H9 (cell line): ENCODE data around the gene PAK6. TPM values are rescaled to one million over a fixed set of nuclear protein-coding genes. Genes with fewer than 3 reads are reported as not detected.

Source experiments
- DNase-seq: peaks from one replicate; pipeline ENCODE4 v3.0.0-alpha.2; 2017
- H2AFZ ChIP-seq: one replicate; pipeline ENCODE4 v1.6.1; 2013; ENCODE audit warnings: mild to moderate bottlenecking, low read length, control low read depth, moderate library complexity
- H2AK5ac ChIP-seq: 2 replicates; pipeline ENCODE4 v1.6.1; 2013; ENCODE audit warnings: low read length, control low read depth, mixed read lengths; ENCODE audit not compliant: insufficient read length
- H2BK120ac ChIP-seq: one replicate; pipeline ENCODE4 v1.6.1; 2013; ENCODE audit warnings: low read depth, mild to moderate bottlenecking, low read length, control low read depth, inconsistent platforms; ENCODE audit not compliant: poor library complexity, severe bottlenecking
- H2BK12ac ChIP-seq: 2 replicates; pipeline ENCODE4 v1.6.1; 2013; ENCODE audit warnings: low read length, control low read depth, mixed read lengths, low read depth; ENCODE audit not compliant: insufficient read length
- H2BK15ac ChIP-seq: 2 replicates; pipeline ENCODE4 v1.6.1; 2013; ENCODE audit warnings: low read depth, low read length, control low read depth
- H2BK20ac ChIP-seq: one replicate; pipeline ENCODE4 v1.6.1; 2013; ENCODE audit warnings: low read depth, mild to moderate bottlenecking, low read length, control low read depth, inconsistent platforms; ENCODE audit not compliant: poor library complexity, severe bottlenecking
- H2BK5ac ChIP-seq: 2 replicates; pipeline ENCODE4 v1.6.1; 2013; ENCODE audit warnings: low read length, control low read depth, mixed read lengths; ENCODE audit not compliant: insufficient read length
- H3K14ac ChIP-seq: 2 replicates; pipeline ENCODE4 v1.6.1; 2013; ENCODE audit warnings: low read length, control low read depth; ENCODE audit not compliant: insufficient read depth
- H3K18ac ChIP-seq: 2 replicates; pipeline ENCODE4 v1.6.1; 2013; ENCODE audit warnings: low read depth, mild to moderate bottlenecking, mixed read lengths, low read length, control low read depth; ENCODE audit not compliant: insufficient read length
- H3K23ac ChIP-seq: 2 replicates; pipeline ENCODE4 v1.6.1; 2013; ENCODE audit warnings: low read length, control low read depth, mixed read lengths, low read depth; ENCODE audit not compliant: insufficient read length
- H3K23me2 ChIP-seq: 2 replicates; pipeline ENCODE4 v1.6.1; 2013; ENCODE audit warnings: low read depth, mild to moderate bottlenecking, mixed read lengths, low read length, control low read depth; ENCODE audit not compliant: insufficient read length, poor library complexity, severe bottlenecking
- H3K27ac ChIP-seq: 2 replicates; pipeline ENCODE4 v1.5.1; 2013; ENCODE audit warnings: low read length, control low read depth, mixed read lengths, low read depth; ENCODE audit not compliant: insufficient read length
- H3K27me3 ChIP-seq: 2 replicates; pipeline ENCODE4 v1.6.1; 2013; ENCODE audit warnings: low read length, control low read depth, inconsistent platforms; ENCODE audit not compliant: insufficient read depth
- H3K4ac ChIP-seq: 2 replicates; pipeline ENCODE4 v1.6.1; 2013; ENCODE audit warnings: low read depth, mild to moderate bottlenecking, control low read depth, inconsistent platforms, low read length, moderate library complexity
- H3K4me1 ChIP-seq: 2 replicates; pipeline ENCODE4 v1.6.1; 2013; ENCODE audit warnings: low read length, control low read depth, inconsistent platforms; ENCODE audit not compliant: insufficient read depth
- H3K4me2 ChIP-seq: 2 replicates; pipeline ENCODE4 v1.6.1; 2013; ENCODE audit warnings: low read length, control low read depth, mixed read lengths; ENCODE audit not compliant: insufficient read length, insufficient read depth
- H3K56ac ChIP-seq: 2 replicates; pipeline ENCODE4 v1.6.1; 2013; ENCODE audit warnings: low read depth, mild to moderate bottlenecking, mixed read lengths, low read length, control low read depth; ENCODE audit not compliant: insufficient read length
- H3K79me1 ChIP-seq: 2 replicates; pipeline ENCODE4 v1.6.1; 2013; ENCODE audit warnings: low read depth, mild to moderate bottlenecking, moderate library complexity, low read length, control low read depth, inconsistent platforms; ENCODE audit not compliant: insufficient read depth, poor library complexity, severe bottlenecking
- H3K79me2 ChIP-seq: 2 replicates; pipeline ENCODE4 v1.6.1; 2013; ENCODE audit warnings: low read length, control low read depth, inconsistent platforms; ENCODE audit not compliant: insufficient read depth
- H3K9ac ChIP-seq: 2 replicates; pipeline ENCODE4 v1.6.1; 2013; ENCODE audit warnings: low read length, control low read depth, mixed read lengths; ENCODE audit not compliant: insufficient read length; ENCODE audit errors: extremely low read depth
- H3K9me3 ChIP-seq: one replicate; pipeline ENCODE4 v1.6.1; 2013; ENCODE audit warnings: low read depth, low read length, inconsistent platforms; ENCODE audit not compliant: control insufficient read depth
- H3T11ph ChIP-seq: one replicate; pipeline ENCODE4 v1.6.1; 2013; ENCODE audit warnings: mild to moderate bottlenecking, low read length, control low read depth, inconsistent platforms
- H4K20me1 ChIP-seq: one replicate; pipeline ENCODE4 v1.6.1; 2013; ENCODE audit not compliant: control insufficient read depth, insufficient read length, insufficient read depth
- H4K5ac ChIP-seq: 2 replicates; pipeline ENCODE4 v1.6.1; 2013; ENCODE audit warnings: low read depth, mild to moderate bottlenecking, mixed read lengths, low read length, control low read depth; ENCODE audit not compliant: insufficient read length
- H4K8ac ChIP-seq: replicated peaks from 2 replicates; pipeline ENCODE4 v1.6.1; 2013; ENCODE audit warnings: low read length, control low read depth, mixed read lengths, low read depth; ENCODE audit not compliant: insufficient read length
- H4K91ac ChIP-seq: 2 replicates; pipeline ENCODE4 v1.6.1; 2013; ENCODE audit warnings: low read depth, mild to moderate bottlenecking, moderate library complexity, mixed read lengths, low read length, control low read depth; ENCODE audit not compliant: insufficient read length
- H3K27ac Mint-ChIP-seq, 3 experiments: 2 replicates in 2 of 3; 3 replicates in 1 of 3; pipeline ENCODE4 v1.8.0; 2020 to 2021; ENCODE audit warnings: mixed read lengths in 3 of 3, mild to moderate bottlenecking in 1 of 3, moderate library complexity in 1 of 3
- H3K27me3 Mint-ChIP-seq: 2 replicates; pipeline ENCODE4 v1.8.0; 2021; ENCODE audit warnings: low read depth, mild to moderate bottlenecking, moderate library complexity, mixed read lengths
- H3K36me3 Mint-ChIP-seq, 3 experiments: 2 replicates in 2 of 3; 3 replicates in 1 of 3; pipeline ENCODE4 v1.8.0; 2020 to 2021; ENCODE audit warnings: low read depth in 3 of 3, mixed read lengths in 3 of 3; ENCODE audit not compliant: insufficient read depth in 1 of 3
- H3K4me1 Mint-ChIP-seq, 2 experiments: 2 replicates each; pipeline ENCODE4 v1.8.0; 2020; ENCODE audit warnings: mixed read lengths in 2 of 2
- H3K4me3 Mint-ChIP-seq, 2 experiments: 2 replicates in 1 of 2; 3 replicates in 1 of 2; pipeline ENCODE4 v1.8.0; 2020 to 2021; ENCODE audit warnings: mild to moderate bottlenecking in 2 of 2, mixed read lengths in 2 of 2, moderate library complexity in 1 of 2
- H3K9me3 Mint-ChIP-seq, 2 experiments: 2 replicates in 1 of 2; 3 replicates in 1 of 2; pipeline ENCODE4 v1.8.0; 2020; ENCODE audit warnings: mild to moderate bottlenecking in 2 of 2, mixed read lengths in 2 of 2, moderate library complexity in 1 of 2
- WGBS: extraction: QIAGEN DNeasy Blood & Tissue Kit; methylation state at CpG from one replicate; pipeline ENCODE4 v1.1.7; 2013; ENCODE audit warnings: missing lambda C conversion rate, low lambda C conversion rate, mixed read lengths; ENCODE audit not compliant: insufficient read length; ENCODE audit errors: extremely low coverage; 5-methylcytosine and 5-hydroxymethylcytosine counted together
- total RNA-seq: library from RNA; stranded (reverse); gene quantifications from 2 replicates; pipeline ENCODE4 v1.2.1, GENCODE V29; 2021
- TF ChIP-seq, protein P1 (sequence below): fragments of 200-600 bp; sonication (generic); conservative IDR thresholded peaks from 3 replicates; pipeline ENCODE4 v1.8.0; 2021; ENCODE audit warnings: antibody characterized with exemption, mild to moderate bottlenecking

Gene PAK6
- total RNA-seq, 1 experiment from 2014 or later = 7.4 TPM

- Mint-ChIP-seq H3K4me3 (no peak overlapping the region), H3K4me1 (peaks cover 22 to 30% of the 10 kb centered on the region in 2 experiments), H3K9me3 (peaks cover 15% of the 10 kb centered on the region in 2 experiments), H3K27me3 (peaks cover 13% of the 10 kb centered on the region), H3K27ac (no peak overlapping the region), H3K36me3 (peaks cover 2 to 16% (median 5%) of the 10 kb centered on the region in 3 experiments; a peak in 5 of 7 replicates)
- TF ChIP-seq, protein P1, sequence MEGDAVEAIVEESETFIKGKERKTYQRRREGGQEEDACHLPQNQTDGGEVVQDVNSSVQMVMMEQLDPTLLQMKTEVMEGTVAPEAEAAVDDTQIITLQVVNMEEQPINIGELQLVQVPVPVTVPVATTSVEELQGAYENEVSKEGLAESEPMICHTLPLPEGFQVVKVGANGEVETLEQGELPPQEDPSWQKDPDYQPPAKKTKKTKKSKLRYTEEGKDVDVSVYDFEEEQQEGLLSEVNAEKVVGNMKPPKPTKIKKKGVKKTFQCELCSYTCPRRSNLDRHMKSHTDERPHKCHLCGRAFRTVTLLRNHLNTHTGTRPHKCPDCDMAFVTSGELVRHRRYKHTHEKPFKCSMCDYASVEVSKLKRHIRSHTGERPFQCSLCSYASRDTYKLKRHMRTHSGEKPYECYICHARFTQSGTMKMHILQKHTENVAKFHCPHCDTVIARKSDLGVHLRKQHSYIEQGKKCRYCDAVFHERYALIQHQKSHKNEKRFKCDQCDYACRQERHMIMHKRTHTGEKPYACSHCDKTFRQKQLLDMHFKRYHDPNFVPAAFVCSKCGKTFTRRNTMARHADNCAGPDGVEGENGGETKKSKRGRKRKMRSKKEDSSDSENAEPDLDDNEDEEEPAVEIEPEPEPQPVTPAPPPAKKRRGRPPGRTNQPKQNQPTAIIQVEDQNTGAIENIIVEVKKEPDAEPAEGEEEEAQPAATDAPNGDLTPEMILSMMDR = no peak
- no peak overlapping the region for H3K18ac ChIP-seq
- H2AFZ ChIP-seq = no peak overlapping the region
- DNase-seq = no peak
- H3K9ac ChIP-seq = no peak overlapping the region
- peaks cover 5% of the 10 kb centered on the region; the same call in 1 of the 2 replicates for H3K4me1 ChIP-seq
- H2BK120ac ChIP-seq = no peak overlapping the region
- no peak overlapping the region for H2BK20ac ChIP-seq
- no peak overlapping the region for H3K27ac ChIP-seq
- H3K79me1 ChIP-seq = no peaks in the 10 kb centered on the region
- no peak overlapping the region for H3K4me2 ChIP-seq
- no peak overlapping the region for H3K56ac ChIP-seq
- no peaks in the 10 kb centered on the region for H4K20me1 ChIP-seq
- H3K23ac ChIP-seq = no peak overlapping the region
- no CpG with 5 or more reads among the region's 11 CpGs for WGBS
- no peak overlapping the region for H4K91ac ChIP-seq
- H2BK12ac ChIP-seq = no peak overlapping the region
- no peaks in the 10 kb centered on the region for H3K9me3 ChIP-seq
- no peak overlapping the region for H2BK15ac ChIP-seq
- no peak overlapping the region for H3K14ac ChIP-seq
- H3K27me3 ChIP-seq = no peaks in the 10 kb centered on the region
- no peaks in the 10 kb centered on the region for H3K79me2 ChIP-seq
- H2AK5ac ChIP-seq = no peak overlapping the region
- no peak overlapping the region for H4K8ac ChIP-seq
- no peak overlapping the region for H2BK5ac ChIP-seq
- H3K4ac ChIP-seq = no peak overlapping the region
- no peak overlapping the region for H4K5ac ChIP-seq
- no peaks in the 10 kb centered on the region for H3K23me2 ChIP-seq
- no peak overlapping the region for H3T11ph ChIP-seq
Measured at GRCh38 chr15:40302981-40303380, 64.1 kb downstream of the PAK6 start.
